ENCODE measurements around the gene APBB1IP.
"Not testable (repeated sequence)": the region's sequence is repeated elsewhere in the genome, so short reads cannot be mapped to it uniquely, and the experiment has no call there.

The APBB1IP gene

GRCh38 chr10:26457088-26457487 lies 18.9 kb downstream of the APBB1IP start:
- H3K27ac ChIP-seq (ENCODE audit: low read length), result no peak overlapping the region
- H3K4me1 ChIP-seq (ENCODE audit: control insufficient read depth, insufficient read depth, low read length), result no peaks in the 10 kb centered on the region
- no peaks in the 10 kb centered on the region for H3K36me3 ChIP-seq (ENCODE audit: control insufficient read depth, insufficient read depth, low read length)
- no CpG with 5 or more reads among the region's 5 CpGs for WGBS (ENCODE audit: insufficient coverage, insufficient read length)
- no peaks in the 10 kb centered on the region for H3K27me3 ChIP-seq (ENCODE audit: control insufficient read depth, insufficient read depth, low read length)
- DNase-seq (ENCODE audit: low read depth, low spot score), result no peak
- H3K9me3 ChIP-seq (ENCODE audit: control insufficient read depth, insufficient read depth, low read length), result no peaks in the 10 kb centered on the region
- no peak overlapping the region for H3K4me3 ChIP-seq (ENCODE audit: low read length)

GRCh38 chr10:26460736-26461135 lies 22.6 kb downstream of the APBB1IP start:
- H3K4me3 ChIP-seq (ENCODE audit: low read length), result no peak overlapping the region
- H3K4me1 ChIP-seq (ENCODE audit: control insufficient read depth, insufficient read depth, low read length), result no peaks in the 10 kb centered on the region
- H3K27me3 ChIP-seq (ENCODE audit: control insufficient read depth, insufficient read depth, low read length), result no peaks in the 10 kb centered on the region
- no peaks in the 10 kb centered on the region for H3K9me3 ChIP-seq (ENCODE audit: control insufficient read depth, insufficient read depth, low read length)
- DNase-seq (ENCODE audit: low read depth, low spot score), result no peak
- H3K27ac ChIP-seq (ENCODE audit: low read length), result no peak overlapping the region
- no CpG with 5 or more reads among the region's 2 CpGs for WGBS (ENCODE audit: insufficient coverage, insufficient read length)
- H3K36me3 ChIP-seq (ENCODE audit: control insufficient read depth, insufficient read depth, low read length), result no peaks in the 10 kb centered on the region

- Histone ChIP-seq H3K9me3 (ENCODE audit: control insufficient read depth, insufficient read depth, low read length) (no peaks in the 10 kb centered on the region), H3K27ac (ENCODE audit: low read length) (no peak overlapping the region), H3K36me3 (ENCODE audit: control insufficient read depth, insufficient read depth, low read length) (no peaks in the 10 kb centered on the region), H3K4me1 (ENCODE audit: control insufficient read depth, insufficient read depth, low read length) (no peaks in the 10 kb centered on the region), H3K27me3 (ENCODE audit: control insufficient read depth, insufficient read depth, low read length) (no peaks in the 10 kb centered on the region), H3K4me3 (ENCODE audit: low read length) (no peak overlapping the region)
- no peak for DNase-seq (ENCODE audit: low read depth, low spot score)
- WGBS (ENCODE audit: insufficient coverage, insufficient read length), result no CpG with 5 or more reads among the region's 1 CpG
Observed at GRCh38 chr10:26463986-26464385, 25.8 kb downstream of the APBB1IP start.

- no peaks in the 10 kb centered on the region for H3K4me1 ChIP-seq (ENCODE audit: control insufficient read depth, insufficient read depth, low read length)
- H3K36me3 ChIP-seq (ENCODE audit: control insufficient read depth, insufficient read depth, low read length), result no peaks in the 10 kb centered on the region
- no peak overlapping the region for H3K4me3 ChIP-seq (ENCODE audit: low read length)
- no CpG with 5 or more reads among the region's 3 CpGs for WGBS (ENCODE audit: insufficient coverage, insufficient read length)
- no peaks in the 10 kb centered on the region for H3K9me3 ChIP-seq (ENCODE audit: control insufficient read depth, insufficient read depth, low read length)
- DNase-seq (ENCODE audit: low read depth, low spot score), result no peak
- H3K27me3 ChIP-seq (ENCODE audit: control insufficient read depth, insufficient read depth, low read length), result no peaks in the 10 kb centered on the region
- no peak overlapping the region for H3K27ac ChIP-seq (ENCODE audit: low read length)
Observed at GRCh38 chr10:26464632-26465280, 26.6 kb downstream of the APBB1IP start.

- H3K27ac ChIP-seq (ENCODE audit: low read length); H3K4me1 ChIP-seq (ENCODE audit: control insufficient read depth, insufficient read depth, low read length); DNase-seq (ENCODE audit: low read depth, low spot score); H3K36me3 ChIP-seq (ENCODE audit: control insufficient read depth, insufficient read depth, low read length); H3K9me3 ChIP-seq (ENCODE audit: control insufficient read depth, insufficient read depth, low read length); H3K27me3 ChIP-seq (ENCODE audit: control insufficient read depth, insufficient read depth, low read length); H3K4me3 ChIP-seq (ENCODE audit: low read length): not testable (repeated sequence)
- WGBS (ENCODE audit: insufficient coverage, insufficient read length), result no CpG with 5 or more reads among the region's 6 CpGs
Observed at GRCh38 chr10:26466531-26466930, 28.4 kb downstream of the APBB1IP start.

GRCh38 chr10:26467639-26468038 lies 29.5 kb downstream of the APBB1IP start:
- Histone ChIP-seq H3K27ac (ENCODE audit: low read length) (no peak overlapping the region), H3K36me3 (ENCODE audit: control insufficient read depth, insufficient read depth, low read length) (no peaks in the 10 kb centered on the region), H3K27me3 (ENCODE audit: control insufficient read depth, insufficient read depth, low read length) (no peaks in the 10 kb centered on the region), H3K4me1 (ENCODE audit: control insufficient read depth, insufficient read depth, low read length) (no peaks in the 10 kb centered on the region), H3K4me3 (ENCODE audit: low read length) (no peak overlapping the region), H3K9me3 (ENCODE audit: control insufficient read depth, insufficient read depth, low read length) (no peaks in the 10 kb centered on the region)
- no peak for DNase-seq (ENCODE audit: low read depth, low spot score)
- WGBS (ENCODE audit: insufficient coverage, insufficient read length), result no CpG with 5 or more reads among the region's 4 CpGs

- Histone ChIP-seq H3K9me3 (ENCODE audit: control insufficient read depth, insufficient read depth, low read length) (no peaks in the 10 kb centered on the region), H3K4me1 (ENCODE audit: control insufficient read depth, insufficient read depth, low read length) (no peaks in the 10 kb centered on the region), H3K27me3 (ENCODE audit: control insufficient read depth, insufficient read depth, low read length) (no peaks in the 10 kb centered on the region), H3K36me3 (ENCODE audit: control insufficient read depth, insufficient read depth, low read length) (no peaks in the 10 kb centered on the region), H3K4me3 (ENCODE audit: low read length) (no peak overlapping the region), H3K27ac (ENCODE audit: low read length) (no peak overlapping the region)
- no CpG with 5 or more reads among the region's 3 CpGs for WGBS (ENCODE audit: insufficient coverage, insufficient read length)
- no peak for DNase-seq (ENCODE audit: low read depth, low spot score)
Observed at GRCh38 chr10:26468291-26468690, 30.1 kb downstream of the APBB1IP start.

- Histone ChIP-seq H3K4me3 (ENCODE audit: low read length) (no peak overlapping the region), H3K36me3 (ENCODE audit: control insufficient read depth, insufficient read depth, low read length) (no peaks in the 10 kb centered on the region), H3K27ac (ENCODE audit: low read length) (no peak overlapping the region), H3K4me1 (ENCODE audit: control insufficient read depth, insufficient read depth, low read length) (no peaks in the 10 kb centered on the region), H3K9me3 (ENCODE audit: control insufficient read depth, insufficient read depth, low read length) (no peaks in the 10 kb centered on the region), H3K27me3 (ENCODE audit: control insufficient read depth, insufficient read depth, low read length) (no peaks in the 10 kb centered on the region)
- WGBS (ENCODE audit: insufficient coverage, insufficient read length), result no CpG with 5 or more reads among the region's 6 CpGs
- DNase-seq (ENCODE audit: low read depth, low spot score), result no peak
Observed at GRCh38 chr10:26468700-26469099, 30.6 kb downstream of the APBB1IP start.

GRCh38 chr10:26472492-26472778 lies 34.3 kb downstream of the APBB1IP start:
- no CpG with 5 or more reads among the region's 5 CpGs for WGBS (ENCODE audit: insufficient coverage, insufficient read length)
- DNase-seq (ENCODE audit: low read depth, low spot score), result no peak
- H3K27me3 ChIP-seq (ENCODE audit: control insufficient read depth, insufficient read depth, low read length), result no peaks in the 10 kb centered on the region
- H3K36me3 ChIP-seq (ENCODE audit: control insufficient read depth, insufficient read depth, low read length), result no peaks in the 10 kb centered on the region
- no peak overlapping the region for H3K27ac ChIP-seq (ENCODE audit: low read length)
- H3K4me1 ChIP-seq (ENCODE audit: control insufficient read depth, insufficient read depth, low read length), result no peaks in the 10 kb centered on the region
- no peaks in the 10 kb centered on the region for H3K9me3 ChIP-seq (ENCODE audit: control insufficient read depth, insufficient read depth, low read length)
- H3K4me3 ChIP-seq (ENCODE audit: low read length), result no peak overlapping the region

- no peaks in the 10 kb centered on the region for H3K27me3 ChIP-seq (ENCODE audit: control insufficient read depth, insufficient read depth, low read length)
- H3K27ac ChIP-seq (ENCODE audit: low read length), result no peak overlapping the region
- no CpG with 5 or more reads among the region's 1 CpG for WGBS (ENCODE audit: insufficient coverage, insufficient read length)
- DNase-seq (ENCODE audit: low read depth, low spot score), result no peak
- H3K36me3 ChIP-seq (ENCODE audit: control insufficient read depth, insufficient read depth, low read length), result no peaks in the 10 kb centered on the region
- no peak overlapping the region for H3K4me3 ChIP-seq (ENCODE audit: low read length)
- H3K9me3 ChIP-seq (ENCODE audit: control insufficient read depth, insufficient read depth, low read length), result no peaks in the 10 kb centered on the region
- no peaks in the 10 kb centered on the region for H3K4me1 ChIP-seq (ENCODE audit: control insufficient read depth, insufficient read depth, low read length)
Observed at GRCh38 chr10:26474026-26474425, 35.9 kb downstream of the APBB1IP start.

GRCh38 chr10:26474845-26475244 lies 36.7 kb downstream of the APBB1IP start:
- not testable (repeated sequence) for H3K4me3 ChIP-seq (ENCODE audit: low read length); H3K4me1 ChIP-seq (ENCODE audit: control insufficient read depth, insufficient read depth, low read length); DNase-seq (ENCODE audit: low read depth, low spot score); H3K9me3 ChIP-seq (ENCODE audit: control insufficient read depth, insufficient read depth, low read length); H3K27me3 ChIP-seq (ENCODE audit: control insufficient read depth, insufficient read depth, low read length); H3K36me3 ChIP-seq (ENCODE audit: control insufficient read depth, insufficient read depth, low read length); H3K27ac ChIP-seq (ENCODE audit: low read length)
- no CpG with 5 or more reads among the region's 8 CpGs for WGBS (ENCODE audit: insufficient coverage, insufficient read length)

Data from iPS DF 6.9 (cell line).